ENCODE results near the gene PATL2. TPM values are rescaled to one million over a fixed set of nuclear protein-coding genes. Genes with fewer than 3 reads are reported as not detected.

PATL2 gene
- total and polyA plus RNA-seq, 2 donors (not counting 1 experiment from before 2014, with no cell fraction given): 58.9 to 89.4 TPM

GRCh38 chr15:44711743-44712345, 721 bp upstream of the PATL2 start:
- H3K9me3 Mint-ChIP-seq (ENCODE audit: insufficient read depth): no peaks in the 10 kb centered on the region
- Histone ChIP-seq H3K27me3 (replicated peaks in 1 of 4; ENCODE audit: control extremely low read depth in 1 of 4, control insufficient read depth in 3 of 4, insufficient read depth in 4 of 4, low read length in 3 of 4) (no peaks in the 10 kb centered on the region), H3K36me3 (replicated peaks in 1 of 2; ENCODE audit: control extremely low read depth in 1 of 2, control insufficient read depth in 1 of 2, extremely low read depth in 1 of 2, insufficient read depth in 2 of 2, low read length in 1 of 2) (peaks cover 7 to 60% of the 10 kb centered on the region in 2 experiments), H3K4me3 (ENCODE audit: control extremely low read depth in 1 of 5, extremely low read depth in 1 of 5, insufficient read depth in 1 of 5, low read depth in 2 of 5, low read length in 4 of 5) (peak overlapping the region; percentile 90 to 100 (median 100)), H4K20me1 (ENCODE audit: control insufficient read depth, insufficient read depth, low read length, poor library complexity, severe bottlenecking) (peaks cover 55% of the 10 kb centered on the region), H3K9ac (ENCODE audit: low read length) (peak overlapping the region; percentile 99), H3K9me3 (ENCODE audit: control extremely low read depth in 1 of 3, control insufficient read depth in 2 of 3, insufficient read depth in 1 of 3, low read length in 2 of 3) (no peaks in the 10 kb centered on the region), H3K4me1 (ENCODE audit: control insufficient read depth in 2 of 2, insufficient read depth in 2 of 2, low read length in 2 of 2) (peaks cover 42 to 49% of the 10 kb centered on the region in 2 donors), H2AFZ (ENCODE audit: insufficient read depth, low read depth, low read length, poor library complexity, severe bottlenecking) (no peak overlapping the region), H3K79me2 (ENCODE audit: control insufficient read depth, insufficient read depth, low read length) (peaks cover 94% of the 10 kb centered on the region), H3K4me2 (replicated peaks; ENCODE audit: low read depth, low read length, poor library complexity, severe bottlenecking) (peak overlapping the region; percentile 76), H3K27ac (ENCODE audit: low read length in 2 of 2) (peak overlapping the region; percentile 99 to 100)
- ChIA-PET POLR2A (interaction anchor here (0.6 to 34.6 kb wide), 7 partner anchors 17 to 127 kb away, joined by 3 to 819 read pairs (median 35); partner anchors contain the start of genes SPG11 and TRIM69), CTCF (interaction anchor here (1.2 to 15.6 kb wide), 9 partner anchors 10 to 69 kb away, joined by 3 to 529 read pairs (median 11); partner anchors contain the start of genes SPG11 and TRIM69)
- TF ChIP-seq CTCF (IDR thresholded peaks at IDR 0.05) (no peak), EZH2 (IDR thresholded peaks at IDR 0.05; ENCODE audit: borderline replicate concordance, insufficient read depth, low read depth, low read length, poor library complexity, severe bottlenecking) (no peak)
- no peaks in the 10 kb centered on the region for H3K27me3 Mint-ChIP-seq
- DNase-seq: peak; percentile 83
- WGBS (ENCODE audit: insufficient coverage): under 1% methylated on average over 42 of the region's 46 CpGs
- H3K4me3 Mint-ChIP-seq: peak overlapping the region; percentile 99
- ATAC-seq (ENCODE audit: low read depth): peak; percentile 32
- intact Hi-C loops (cut with micrococcal nuclease): loop anchor here (1.0 to 5.0 kb wide), 4 partner anchors 14 to 285 kb away; partner anchors contain the start of genes CTDSPL2 and EIF3J
- H3K27ac Mint-ChIP-seq: peak overlapping the region; percentile 100
- peaks cover 47% of the 10 kb centered on the region for H3K4me1 Mint-ChIP-seq

Measured in B cell (primary cell).